Measurements from ENCODE around the gene PFKM. TPM values are rescaled to one million over a fixed set of nuclear protein-coding genes. Genes with fewer than 3 reads are reported as not detected.
A peak's percentile ranks its signal among the peaks of the same experiment; 100 is the strongest.

PFKM gene
- total and polyA plus RNA-seq, 9 of the 15 experiments (the other 6 are each of a cell fraction or from before 2014, with no cell fraction given) = 16.5 to 39.9 (median 31.7) TPM

DNA sequence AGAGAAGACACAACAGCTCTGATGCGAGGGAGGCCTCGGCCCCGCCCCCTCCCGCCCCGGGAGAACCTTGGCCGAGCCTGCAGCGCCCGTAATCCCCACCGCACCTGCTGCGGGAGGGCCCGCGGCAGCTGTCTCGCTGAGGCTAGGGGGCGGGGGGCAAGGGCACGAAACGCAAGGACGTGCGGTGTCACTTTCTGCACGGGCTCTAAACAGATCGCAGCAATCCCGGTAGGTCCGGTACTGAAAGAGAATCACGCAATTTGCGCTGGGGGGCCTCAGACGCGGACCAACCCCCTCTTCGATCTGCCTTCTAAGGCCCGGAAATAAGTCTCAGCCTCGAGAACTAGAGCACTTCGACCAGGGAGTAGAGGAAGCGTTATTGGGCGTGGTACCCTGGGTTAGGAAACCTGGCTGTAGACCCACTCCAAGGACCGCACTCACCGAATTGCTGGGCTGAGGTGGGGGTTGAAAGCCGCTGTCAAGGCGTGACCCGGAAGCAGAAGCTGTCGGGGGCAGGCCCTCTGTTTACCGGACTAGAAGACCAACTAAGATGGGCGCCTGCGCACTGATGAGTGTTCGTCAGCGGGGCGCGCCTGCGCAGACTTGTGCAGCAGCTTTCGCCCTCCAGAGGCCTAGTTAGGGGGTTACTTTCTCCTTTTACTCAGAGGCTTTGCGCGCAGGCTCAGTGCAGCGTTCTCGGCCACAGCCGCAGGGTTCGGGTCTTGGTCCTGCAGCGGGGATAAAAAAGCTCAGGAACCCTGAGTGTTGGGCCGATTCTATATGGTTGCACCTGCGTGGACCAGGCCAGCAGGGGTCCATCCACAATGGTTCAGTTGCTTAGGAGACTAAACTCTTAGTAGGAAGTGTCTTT is 38.1 kb downstream of the PFKM start, which contains the start of gene ASB8 (continued):
- no peak for TF ChIP-seq ZNF318 (IDR thresholded peaks at IDR 0.05; ENCODE audit: borderline replicate concordance in 1 of 2, low read depth in 1 of 2)
- TF ChIP-seq, protein P1, sequence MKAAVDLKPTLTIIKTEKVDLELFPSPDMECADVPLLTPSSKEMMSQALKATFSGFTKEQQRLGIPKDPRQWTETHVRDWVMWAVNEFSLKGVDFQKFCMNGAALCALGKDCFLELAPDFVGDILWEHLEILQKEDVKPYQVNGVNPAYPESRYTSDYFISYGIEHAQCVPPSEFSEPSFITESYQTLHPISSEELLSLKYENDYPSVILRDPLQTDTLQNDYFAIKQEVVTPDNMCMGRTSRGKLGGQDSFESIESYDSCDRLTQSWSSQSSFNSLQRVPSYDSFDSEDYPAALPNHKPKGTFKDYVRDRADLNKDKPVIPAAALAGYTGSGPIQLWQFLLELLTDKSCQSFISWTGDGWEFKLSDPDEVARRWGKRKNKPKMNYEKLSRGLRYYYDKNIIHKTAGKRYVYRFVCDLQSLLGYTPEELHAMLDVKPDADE (conservative IDR thresholded peaks at IDR 0.05; ENCODE audit: control insufficient read depth, low read depth, low read length) = no peak; the same call in 1 of the 2 replicates
- TF ChIP-seq NR2C1 (IDR thresholded peaks at IDR 0.05) = peak; percentile 99
- peak; percentile 99 for TF ChIP-seq NR2C1 (tag; IDR thresholded peaks at IDR 0.05)
- TF ChIP-seq WHSC1 (IDR thresholded peaks at IDR 0.05; ENCODE audit: low read length) = no peak
- TF ChIP-seq, protein P2, sequence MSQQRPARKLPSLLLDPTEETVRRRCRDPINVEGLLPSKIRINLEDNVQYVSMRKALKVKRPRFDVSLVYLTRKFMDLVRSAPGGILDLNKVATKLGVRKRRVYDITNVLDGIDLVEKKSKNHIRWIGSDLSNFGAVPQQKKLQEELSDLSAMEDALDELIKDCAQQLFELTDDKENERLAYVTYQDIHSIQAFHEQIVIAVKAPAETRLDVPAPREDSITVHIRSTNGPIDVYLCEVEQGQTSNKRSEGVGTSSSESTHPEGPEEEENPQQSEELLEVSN (IDR thresholded peaks at IDR 0.05; ENCODE audit: borderline replicate concordance in 1 of 2, extremely low read depth in 1 of 2, insufficient read depth in 1 of 2, insufficient read length in 1 of 2, low read depth in 1 of 2, low read length in 1 of 2, poor library complexity in 1 of 2, severe bottlenecking in 1 of 2) = no peak
- TF ChIP-seq ZBTB5 (IDR thresholded peaks at IDR 0.05) = no peak
- no peak for TF ChIP-seq IRF2 (CRISPR knock-in tag; IDR thresholded peaks at IDR 0.05)
- TF ChIP-seq EHMT2 (IDR thresholded peaks at IDR 0.05) = no peak
- TF ChIP-seq PTTG1 (tag; IDR thresholded peaks at IDR 0.05; ENCODE audit: low read depth) = no peak
- TF ChIP-seq ZNF184 (CRISPR knock-in tag; IDR thresholded peaks at IDR 0.05) = no peak
- TF ChIP-seq KDM5B (IDR thresholded peaks at IDR 0.05; ENCODE audit: insufficient replicate concordance, low read depth, low read length) = peak; percentile 44
- TF ChIP-seq ZNF77 (CRISPR knock-in tag; IDR thresholded peaks at IDR 0.05) = no peak
- TF ChIP-seq HNRNPUL1 (IDR thresholded peaks at IDR 0.05; ENCODE audit: low read length) = no peak
